NCI-H2227 treated with DMSO at 0.1 percent for 48 hours (cell line): ENCODE data around the gene DUX4.
"Not testable (repeated sequence)": the region's sequence is repeated elsewhere in the genome, so short reads cannot be mapped to it uniquely, and the experiment has no call there.

Experiments
- DNase-seq: peaks from one replicate; lab custom pipeline; 2025; lab: John Stamatoyannopoulos, UW

Gene DUX4

GRCh38 chr4:190173428-190173827, at the start of gene DUX4:
DUX4 (plus strand) TSS chr4:190173774; CDS start chr4:190173774, 0 bp downstream.
- not testable (repeated sequence) for DNase-seq

GRCh38 chr4:190175436-190175835, 1.9 kb downstream of the DUX4 start:
- not testable (repeated sequence) for DNase-seq

- not testable (repeated sequence) for DNase-seq
Observed at GRCh38 chr4:190177727-190178605, 4.4 kb downstream of the DUX4 start.

- not testable (repeated sequence) for DNase-seq
Observed at GRCh38 chr4:190178606-190178990, 5.0 kb downstream of the DUX4 start.

GRCh38 chr4:190179030-190179739, 5.6 kb downstream of the DUX4 start:
- not testable (repeated sequence) for DNase-seq

- not testable (repeated sequence) for DNase-seq
Observed at GRCh38 chr4:190179740-190180094, 6.1 kb downstream of the DUX4 start.

GRCh38 chr4:190180947-190181346, 7.4 kb downstream of the DUX4 start:
- DNase-seq, result not testable (repeated sequence)

GRCh38 chr4:190181481-190182100, 8.0 kb downstream of the DUX4 start:
- DNase-seq, result not testable (repeated sequence)

GRCh38 chr4:190203510-190203909, 29.9 kb downstream of the DUX4 start:
- DNase-seq, result not testable (repeated sequence)
